IMR-90 (cell line): ENCODE measurements around the gene CTNNA2. TPM values are rescaled to one million over a fixed set of nuclear protein-coding genes. Genes with fewer than 3 reads are reported as not detected.

Source experiments
- ATAC-seq: fragments of 200-7000 bp; cut with Tn5 transposase; 2 replicates; pipeline ENCODE4 v1.9.1; 2020; ENCODE audit warnings: low read depth, mild to moderate bottlenecking, moderate library complexity
- BruUV-seq: library from RNA; stranded (reverse); fragments of 400-500 nt; replicated peaks from 2 replicates; lab custom pipeline; 2021; lab: Mats Ljungman, UMichigan
- CTCF ChIA-PET: fragments of 300-600 bp; formaldehyde crosslinking; extraction: SDS; loops from one replicate; lab custom pipeline; 2021; ENCODE audit warnings: antibody characterized with exemption; lab: Yijun Ruan, JAX
- POLR2A ChIA-PET: fragments of 300-600 bp; sonication (Branson Sonifier 250); formaldehyde crosslinking; loops from one replicate; lab custom pipeline; 2022; ENCODE audit warnings: antibody characterized with exemption; ENCODE audit not compliant: unreplicated experiment; lab: Charles Lee
- DNase-seq: peaks from one replicate; pipeline ENCODE4 v3.0.0; 2013
- H2AFZ ChIP-seq: replicated peaks from 2 replicates; pipeline ENCODE3; 2013; ENCODE audit warnings: low read length, mild to moderate bottlenecking; ENCODE audit not compliant: poor library complexity
- H2AK5ac ChIP-seq: 2 replicates; pipeline ENCODE4 v1.6.1; 2013; ENCODE audit warnings: low read depth, low read length, inconsistent platforms
- H2AK9ac ChIP-seq: replicated peaks from 2 replicates; pipeline ENCODE3; 2013; ENCODE audit warnings: mild to moderate bottlenecking, low read depth, low read length, moderate library complexity; ENCODE audit not compliant: poor library complexity
- H2BK120ac ChIP-seq: 2 replicates; pipeline ENCODE4 v1.6.1; 2013; ENCODE audit warnings: low read depth, low read length, inconsistent platforms
- H2BK15ac ChIP-seq: 3 replicates; pipeline ENCODE4 v1.6.1; 2013; ENCODE audit warnings: low read depth, low read length, inconsistent platforms
- H2BK20ac ChIP-seq: 2 replicates; pipeline ENCODE4 v1.6.1; 2013; ENCODE audit warnings: low read depth, mild to moderate bottlenecking, inconsistent platforms, low read length, moderate library complexity
- H2BK5ac ChIP-seq: 2 replicates; pipeline ENCODE4 v1.6.1; 2013; ENCODE audit warnings: mild to moderate bottlenecking, low read depth, low read length, inconsistent platforms; ENCODE audit not compliant: poor library complexity, severe bottlenecking
- H3K14ac ChIP-seq: replicated peaks from 2 replicates; pipeline ENCODE4 v1.6.1; 2013; ENCODE audit warnings: low read depth, low read length, inconsistent platforms
- H3K18ac ChIP-seq: 2 replicates; pipeline ENCODE4 v1.6.1; 2013; ENCODE audit warnings: low read depth, low read length, control low read depth
- H3K23ac ChIP-seq: 2 replicates; pipeline ENCODE4 v1.6.1; 2013; ENCODE audit warnings: low read depth, low read length, inconsistent platforms
- H3K27ac ChIP-seq: 2 replicates; pipeline ENCODE4 v1.5.1; 2013; ENCODE audit warnings: mild to moderate bottlenecking, control low read depth, low read length; ENCODE audit not compliant: insufficient read depth
- H3K27me3 ChIP-seq: 2 replicates; pipeline ENCODE4 v1.6.1; 2013; ENCODE audit warnings: low read length; ENCODE audit not compliant: control insufficient read depth, insufficient read depth
- H3K36me3 ChIP-seq: 2 replicates; pipeline ENCODE4 v1.6.1; 2013; ENCODE audit warnings: low read length, mixed read lengths; ENCODE audit not compliant: control insufficient read depth, insufficient read depth
- H3K4ac ChIP-seq: 2 replicates; pipeline ENCODE4 v1.6.1; 2013; ENCODE audit warnings: low read depth, low read length, inconsistent platforms
- H3K4me1 ChIP-seq: 2 replicates; pipeline ENCODE4 v1.6.1; 2013; ENCODE audit warnings: low read length, mixed read lengths; ENCODE audit not compliant: control insufficient read depth, insufficient read depth
- H3K4me2 ChIP-seq: 2 replicates; pipeline ENCODE4 v1.6.1; 2013; ENCODE audit warnings: low read depth, mild to moderate bottlenecking, control low read depth, low read length, moderate library complexity
- H3K4me3 ChIP-seq: 2 replicates; pipeline ENCODE4 v1.5.1; 2013; ENCODE audit warnings: low read depth, mild to moderate bottlenecking, control low read depth, low read length, moderate library complexity; ENCODE audit not compliant: insufficient read depth
- H3K56ac ChIP-seq: 2 replicates; pipeline ENCODE4 v1.6.1; 2013; ENCODE audit warnings: low read length, inconsistent platforms; ENCODE audit not compliant: insufficient read depth; ENCODE audit errors: extremely low read depth
- H3K79me1 ChIP-seq, 2 experiments: 2 replicates each; pipeline ENCODE4 v1.6.1; 2013; ENCODE audit warnings: low read length in 2 of 2, inconsistent platforms in 1 of 2, low read depth in 1 of 2
- H3K9ac ChIP-seq: 2 replicates; pipeline ENCODE4 v1.6.1; 2013; ENCODE audit warnings: low read depth, low read length, control low read depth
- H3K9me1 ChIP-seq: 2 replicates; pipeline ENCODE4 v1.6.1; 2013; ENCODE audit warnings: low read length, inconsistent platforms; ENCODE audit not compliant: insufficient read depth
- H3K9me3 ChIP-seq: 2 replicates; pipeline ENCODE4 v1.6.1; 2013; ENCODE audit warnings: low read length; ENCODE audit not compliant: control insufficient read depth, insufficient read depth
- H4K20me1 ChIP-seq: 2 replicates; pipeline ENCODE4 v1.6.1; 2013; ENCODE audit warnings: low read length, inconsistent platforms; ENCODE audit not compliant: insufficient read depth
- H4K5ac ChIP-seq: 2 replicates; pipeline ENCODE4 v1.6.1; 2013; ENCODE audit warnings: mild to moderate bottlenecking, low read depth, low read length, control low read depth
- H4K8ac ChIP-seq, 2 experiments: 2 replicates each; pipeline ENCODE4 v1.6.1; 2013; ENCODE audit warnings: low read depth in 2 of 2, low read length in 2 of 2, control low read depth in 1 of 2, inconsistent platforms in 1 of 2
- H4K91ac ChIP-seq: 2 replicates; pipeline ENCODE4 v1.6.1; 2013; ENCODE audit warnings: low read depth, low read length, inconsistent platforms; ENCODE audit not compliant: insufficient read depth
- BHLHE40 ChIP-seq: fragments of 150-350 bp; IDR thresholded peaks from 2 replicates; pipeline ENCODE4 v1.6.1; 2016; ENCODE audit warnings: mild to moderate bottlenecking, low read depth, low read length
- CEBPB ChIP-seq: IDR thresholded peaks from 2 replicates; pipeline ENCODE4 v1.6.1; 2012; ENCODE audit warnings: low read depth, low read length, improper control_type of control experiment
- CHD1 ChIP-seq: IDR thresholded peaks from 2 replicates; pipeline ENCODE4 v1.6.1; 2012; ENCODE audit warnings: low read depth, low read length, improper control_type of control experiment
- FOS ChIP-seq: fragments of 150-350 bp; IDR thresholded peaks from 2 replicates; pipeline ENCODE4 v1.6.1; 2016; ENCODE audit warnings: low read depth, low read length
- MAFK ChIP-seq: IDR thresholded peaks from 2 replicates; pipeline ENCODE4 v1.6.1; 2012; ENCODE audit warnings: low read depth, low read length, improper control_type of control experiment
- MAZ ChIP-seq: IDR thresholded peaks from 2 replicates; pipeline ENCODE4 v1.6.1; 2012; ENCODE audit warnings: low read depth, mild to moderate bottlenecking, low read length, improper control_type of control experiment, moderate library complexity, borderline replicate concordance
- MXI1 ChIP-seq: IDR thresholded peaks from 2 replicates; pipeline ENCODE4 v1.6.1; 2012; ENCODE audit warnings: low read depth, mild to moderate bottlenecking, low read length, moderate library complexity, borderline replicate concordance
- NFE2L2 ChIP-seq: fragments of 150-350 bp; IDR thresholded peaks from 2 replicates; pipeline ENCODE4 v1.6.1; 2016; ENCODE audit warnings: low read depth, mild to moderate bottlenecking, low read length
- POLR2A ChIP-seq: IDR thresholded peaks from 2 replicates; pipeline ENCODE4 v1.6.1; 2012; ENCODE audit warnings: mild to moderate bottlenecking, low read depth, low read length
- RAD21 ChIP-seq: IDR thresholded peaks from 2 replicates; pipeline ENCODE4 v1.6.1; 2012; ENCODE audit warnings: low read length, improper control_type of control experiment
- RCOR1 ChIP-seq: IDR thresholded peaks from 2 replicates; pipeline ENCODE4 v1.6.1; 2012; ENCODE audit warnings: mild to moderate bottlenecking, low read length, improper control_type of control experiment; ENCODE audit not compliant: insufficient replicate concordance
- RFX5 ChIP-seq: IDR thresholded peaks from 2 replicates; pipeline ENCODE4 v1.8.0; 2012; ENCODE audit warnings: low read depth, mild to moderate bottlenecking, low read length, moderate library complexity
- SMC3 ChIP-seq: fragments of 150-350 bp; IDR thresholded peaks from 2 replicates; pipeline ENCODE4 v1.6.1; 2016; ENCODE audit warnings: low read depth, mild to moderate bottlenecking, antibody characterized with exemption, low read length, moderate library complexity
- dilution Hi-C: fragments of 300-500 bp; cut with HindIII; formaldehyde crosslinking; loops from one replicate; pipeline ENCODE4 v1.14.3; 2018; ENCODE audit warnings: low sequenced_read_pairs; ENCODE audit not compliant: unreplicated experiment
- in situ Hi-C: fragments of 300-500 bp; cut with MboI; formaldehyde crosslinking; loops from 3 replicates; pipeline ENCODE4 v1.14.3; 2019; ENCODE audit warnings: low sequenced_read_pairs, inconsistent platforms, mixed read lengths
- intact Hi-C: fragments of 100-400 bp; cut with micrococcal nuclease; formaldehyde crosslinking; loops from 2 replicates; pipeline ENCODE4 v1.10.0; 2022
- polyA plus RNA-seq, 3 experiments: library from polyadenylated mRNA; depleted of rRNA; stranded (reverse); fragments of >200 nt; gene quantifications; 2 replicates each; pipeline ENCODE4 v1.2.3, GENCODE V29; 2012; ENCODE audit warnings: low replicate concordance in 1 of 3
- total RNA-seq: library from RNA; depleted of rRNA; stranded (reverse); fragments of >200 nt; gene quantifications from 2 replicates; pipeline ENCODE4 v1.2.3, GENCODE V29; 2012
- TF ChIP-seq, protein P1 (sequence below): fragments of 150-350 bp; IDR thresholded peaks from 2 replicates; pipeline ENCODE4 v1.6.1; 2016; ENCODE audit warnings: low read depth, mild to moderate bottlenecking, low read length, moderate library complexity, borderline replicate concordance
- TF ChIP-seq, protein P2 (sequence below): fragments of 150-350 bp; IDR thresholded peaks from 2 replicates; pipeline ENCODE4 v1.6.1; 2017; ENCODE audit warnings: mild to moderate bottlenecking, antibody characterized with exemption, low read length, low read depth
- TF ChIP-seq, protein P3 (sequence below): conservative IDR thresholded peaks from 2 replicates; pipeline ENCODE4 v1.5.1; 2012; ENCODE audit warnings: mild to moderate bottlenecking, low read depth, low read length, improper control_type of control experiment

The CTNNA2 gene
- total and polyA plus RNA-seq, 2 of the 4 experiments (the other 2 are of a cell fraction), result not detected

DNA sequence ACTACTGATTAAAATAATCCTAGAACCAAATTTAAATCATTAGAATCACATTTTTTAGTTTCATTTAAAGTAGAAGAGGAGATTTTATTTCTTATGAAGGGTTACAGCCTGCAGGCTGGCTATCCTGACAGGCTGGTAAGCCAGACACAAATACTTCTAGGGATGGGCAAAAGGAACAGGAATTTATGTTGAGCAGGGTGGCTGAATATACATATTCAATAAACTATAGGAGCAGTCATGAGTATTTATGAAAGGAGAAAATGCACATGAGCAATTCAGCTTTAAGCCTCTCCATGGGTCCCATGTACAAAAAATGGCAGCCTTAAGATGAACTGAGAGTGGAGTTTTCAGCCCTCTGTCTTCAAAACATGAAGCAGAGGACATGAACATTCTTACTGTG is 182.4 kb downstream of the CTNNA2 start:
- H3K4me2 ChIP-seq, result no peak overlapping the region
- no peak overlapping the region for H3K56ac ChIP-seq
- no peak overlapping the region for H3K9ac ChIP-seq
- no TSS peak for BruUV-seq
- no peak overlapping the region for H2AK9ac ChIP-seq
- no peak overlapping the region for H4K5ac ChIP-seq
- H2AK5ac ChIP-seq, result no peak overlapping the region
- H2AFZ ChIP-seq, result no peak overlapping the region
- ChIA-PET POLR2A (no interaction called here), CTCF (no interaction called here)
- dilution Hi-C loops, result no loop called here
- H2BK5ac ChIP-seq, result no peak overlapping the region
- no peaks in the 10 kb centered on the region for H3K27me3 ChIP-seq
- no peak overlapping the region for H2BK15ac ChIP-seq
- H3K14ac ChIP-seq, result no peak overlapping the region
- DNase-seq (no peak), ATAC-seq (no peak)
- H4K20me1 ChIP-seq, result no peaks in the 10 kb centered on the region
- intact Hi-C loops, result no loop called here
- H4K8ac ChIP-seq, result no peak overlapping the region
- TF ChIP-seq, protein P1, sequence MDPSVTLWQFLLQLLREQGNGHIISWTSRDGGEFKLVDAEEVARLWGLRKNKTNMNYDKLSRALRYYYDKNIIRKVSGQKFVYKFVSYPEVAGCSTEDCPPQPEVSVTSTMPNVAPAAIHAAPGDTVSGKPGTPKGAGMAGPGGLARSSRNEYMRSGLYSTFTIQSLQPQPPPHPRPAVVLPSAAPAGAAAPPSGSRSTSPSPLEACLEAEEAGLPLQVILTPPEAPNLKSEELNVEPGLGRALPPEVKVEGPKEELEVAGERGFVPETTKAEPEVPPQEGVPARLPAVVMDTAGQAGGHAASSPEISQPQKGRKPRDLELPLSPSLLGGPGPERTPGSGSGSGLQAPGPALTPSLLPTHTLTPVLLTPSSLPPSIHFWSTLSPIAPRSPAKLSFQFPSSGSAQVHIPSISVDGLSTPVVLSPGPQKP, result no peak
- TF ChIP-seq RFX5 (no peak), NFE2L2 (no peak), BHLHE40 (no peak), MAFK (no peak), RCOR1 (no peak), RAD21 (no peak), MAZ (no peak), FOS (no peak), CHD1 (no peak), CEBPB (no peak), SMC3 (no peak), POLR2A (no peak), MXI1 (no peak)
- TF ChIP-seq, protein P2, sequence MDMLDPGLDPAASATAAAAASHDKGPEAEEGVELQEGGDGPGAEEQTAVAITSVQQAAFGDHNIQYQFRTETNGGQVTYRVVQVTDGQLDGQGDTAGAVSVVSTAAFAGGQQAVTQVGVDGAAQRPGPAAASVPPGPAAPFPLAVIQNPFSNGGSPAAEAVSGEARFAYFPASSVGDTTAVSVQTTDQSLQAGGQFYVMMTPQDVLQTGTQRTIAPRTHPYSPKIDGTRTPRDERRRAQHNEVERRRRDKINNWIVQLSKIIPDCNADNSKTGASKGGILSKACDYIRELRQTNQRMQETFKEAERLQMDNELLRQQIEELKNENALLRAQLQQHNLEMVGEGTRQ, result no peak
- TF ChIP-seq, protein P3, sequence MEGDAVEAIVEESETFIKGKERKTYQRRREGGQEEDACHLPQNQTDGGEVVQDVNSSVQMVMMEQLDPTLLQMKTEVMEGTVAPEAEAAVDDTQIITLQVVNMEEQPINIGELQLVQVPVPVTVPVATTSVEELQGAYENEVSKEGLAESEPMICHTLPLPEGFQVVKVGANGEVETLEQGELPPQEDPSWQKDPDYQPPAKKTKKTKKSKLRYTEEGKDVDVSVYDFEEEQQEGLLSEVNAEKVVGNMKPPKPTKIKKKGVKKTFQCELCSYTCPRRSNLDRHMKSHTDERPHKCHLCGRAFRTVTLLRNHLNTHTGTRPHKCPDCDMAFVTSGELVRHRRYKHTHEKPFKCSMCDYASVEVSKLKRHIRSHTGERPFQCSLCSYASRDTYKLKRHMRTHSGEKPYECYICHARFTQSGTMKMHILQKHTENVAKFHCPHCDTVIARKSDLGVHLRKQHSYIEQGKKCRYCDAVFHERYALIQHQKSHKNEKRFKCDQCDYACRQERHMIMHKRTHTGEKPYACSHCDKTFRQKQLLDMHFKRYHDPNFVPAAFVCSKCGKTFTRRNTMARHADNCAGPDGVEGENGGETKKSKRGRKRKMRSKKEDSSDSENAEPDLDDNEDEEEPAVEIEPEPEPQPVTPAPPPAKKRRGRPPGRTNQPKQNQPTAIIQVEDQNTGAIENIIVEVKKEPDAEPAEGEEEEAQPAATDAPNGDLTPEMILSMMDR, result no peak
- H3K27ac ChIP-seq, result no peak overlapping the region
- H4K91ac ChIP-seq, result no peak overlapping the region
- H3K23ac ChIP-seq, result no peak overlapping the region
- no peaks in the 10 kb centered on the region for H3K36me3 ChIP-seq
- in situ Hi-C loops, result no loop called here
- no peak overlapping the region for H3K4me3 ChIP-seq
- H2BK20ac ChIP-seq, result no peak overlapping the region
- H3K4me1 ChIP-seq, result no peaks in the 10 kb centered on the region
- no peak overlapping the region for H2BK120ac ChIP-seq
- no peaks in the 10 kb centered on the region for H3K79me1 ChIP-seq
- H3K9me1 ChIP-seq, result no peaks in the 10 kb centered on the region
- H3K4ac ChIP-seq, result no peak overlapping the region
- no peak overlapping the region for H3K18ac ChIP-seq
- H3K9me3 ChIP-seq, result no peaks in the 10 kb centered on the region
